ENCODE measurements around the gene SLC35F3. TPM values are rescaled to one million over a fixed set of nuclear protein-coding genes. Genes with fewer than 3 reads are reported as not detected.

The SLC35F3 gene
- total RNA-seq, 1 experiment from 2014 or later: 22.7 TPM

GRCh38 chr1:234373959-234374254 lies 469.4 kb downstream of the SLC35F3 start:
- H3K4me1 ChIP-seq (ENCODE audit: insufficient read depth, low read length, poor library complexity, severe bottlenecking): peaks cover 17% of the 10 kb centered on the region
- H3K27ac ChIP-seq (ENCODE audit: low read depth, low read length, poor library complexity, severe bottlenecking): peak overlapping the region; percentile 96
- H3K36me3 ChIP-seq (ENCODE audit: insufficient read depth, low read length, poor library complexity, severe bottlenecking): peaks cover 38% of the 10 kb centered on the region
- H3K4me3 ChIP-seq (ENCODE audit: low read depth, low read length, poor library complexity, severe bottlenecking): peak overlapping the region; percentile 79
- CTCF ChIA-PET: no interaction called here
- BruUV-seq (replicated peaks): no TSS peak
- intact Hi-C loops (cut with micrococcal nuclease; ENCODE audit: unreplicated experiment): no loop called here
- TF ChIP-seq EZH2 (IDR thresholded peaks at IDR 0.05; ENCODE audit: borderline replicate concordance, low read depth, low read length, poor library complexity, severe bottlenecking) (no peak), CTCF (conservative IDR thresholded peaks at IDR 0.05; ENCODE audit: low read depth, low read length) (no peak)
- no peaks in the 10 kb centered on the region for H3K27me3 ChIP-seq (replicated peaks; ENCODE audit: insufficient read depth, low read depth, low read length, poor library complexity)
- H3K9me3 ChIP-seq (ENCODE audit: low read depth, low read length, poor library complexity, severe bottlenecking): no peaks in the 10 kb centered on the region
- no peak for DNase-seq (ENCODE audit: low spot score)
- POLR2A ChIA-PET (ENCODE audit: low non-redundant PET): interaction anchor here (0.5 kb wide), 1 partner anchor 19 kb away, joined by 5 read pairs; no protein-coding TSS in a partner anchor

Small RNA genes within 50 kb of the gene (microRNA-seq; reads per million reads assigned to microRNA genes)
- 25.6 reads per million, percentile 46 among the genes with 10 or more reads in this experiment for gene MIR4671
